DOHH2 (cell line): ENCODE data around the gene NTMT2.

ENCODE experiments used
- H3F3A ChIP-seq: fragments of 200-600 bp; sonication (generic), shearing (Covaris generic); 2 replicates; pipeline ENCODE4 v1.6.0; 2016; ENCODE audit warnings: antibody characterized with exemption, mild to moderate bottlenecking; ENCODE audit not compliant: control insufficient read depth, insufficient read depth
- H3K27ac ChIP-seq: fragments of 200-600 bp; sonication (generic); 2 replicates; pipeline ENCODE4 v1.5.1; 2014; ENCODE audit warnings: low read depth, mild to moderate bottlenecking, low read length, moderate library complexity
- H3K27me3 ChIP-seq: fragments of 200-600 bp; sonication (generic); 2 replicates; pipeline ENCODE4 v1.6.1; 2014; ENCODE audit warnings: mild to moderate bottlenecking, low read length, mixed read lengths; ENCODE audit not compliant: control insufficient read depth
- H3K36me3 ChIP-seq: fragments of 200-600 bp; sonication (generic); 2 replicates; pipeline ENCODE4 v1.6.1; 2014; ENCODE audit warnings: mild to moderate bottlenecking, low read length, moderate library complexity, mixed read lengths; ENCODE audit not compliant: control insufficient read depth
- H3K4me1 ChIP-seq: fragments of 200-600 bp; sonication (generic); 2 replicates; pipeline ENCODE4 v1.6.1; 2014; ENCODE audit warnings: mild to moderate bottlenecking, low read length, mixed read lengths; ENCODE audit not compliant: control insufficient read depth
- H3K4me2 ChIP-seq: fragments of 200-600 bp; sonication (generic); 2 replicates; pipeline ENCODE4 v1.6.0; 2014; ENCODE audit warnings: mild to moderate bottlenecking, low read length, moderate library complexity
- H3K4me3 ChIP-seq: fragments of 200-600 bp; sonication (generic); 2 replicates; pipeline ENCODE4 v1.5.1; 2014; ENCODE audit warnings: mild to moderate bottlenecking, low read length, mixed read lengths
- H3K79me2 ChIP-seq: fragments of 200-600 bp; sonication (generic); 2 replicates; pipeline ENCODE4 v1.6.1; 2014; ENCODE audit warnings: mild to moderate bottlenecking, low read length, mixed read lengths; ENCODE audit not compliant: control insufficient read depth
- H3K9me2 ChIP-seq: fragments of 200-600 bp; sonication (generic); replicated peaks from 2 replicates; pipeline ENCODE4 v1.6.1; 2014; ENCODE audit warnings: mild to moderate bottlenecking, low read length, mixed read lengths; ENCODE audit not compliant: control insufficient read depth
- H3K9me3 ChIP-seq: fragments of 200-600 bp; sonication (generic); 2 replicates; pipeline ENCODE4 v1.6.1; 2014; ENCODE audit warnings: antibody characterized with exemption, low read length, mixed read lengths; ENCODE audit not compliant: control insufficient read depth, insufficient read depth
- H4K20me1 ChIP-seq: fragments of 200-600 bp; sonication (generic); 2 replicates; pipeline ENCODE4 v1.6.0; 2014; ENCODE audit warnings: low read depth, mild to moderate bottlenecking, antibody characterized with exemption, low read length, moderate library complexity; ENCODE audit not compliant: control insufficient read depth, insufficient read depth
- EZH2phosphoT487 ChIP-seq: fragments of 200-600 bp; sonication (generic); IDR thresholded peaks from 2 replicates; pipeline ENCODE4 v1.6.1; 2017; ENCODE audit warnings: borderline replicate concordance, mild to moderate bottlenecking, antibody characterized with exemption, low read length, moderate library complexity, mixed read lengths
- TF ChIP-seq, protein P1 (sequence below): fragments of 200-600 bp; sonication (generic); IDR thresholded peaks from one replicate; pipeline ENCODE4 v1.5.1; 2014; ENCODE audit warnings: antibody characterized with exemption, mild to moderate bottlenecking, low read depth, low read length; ENCODE audit not compliant: poor library complexity, severe bottlenecking

Gene NTMT2

DNA sequence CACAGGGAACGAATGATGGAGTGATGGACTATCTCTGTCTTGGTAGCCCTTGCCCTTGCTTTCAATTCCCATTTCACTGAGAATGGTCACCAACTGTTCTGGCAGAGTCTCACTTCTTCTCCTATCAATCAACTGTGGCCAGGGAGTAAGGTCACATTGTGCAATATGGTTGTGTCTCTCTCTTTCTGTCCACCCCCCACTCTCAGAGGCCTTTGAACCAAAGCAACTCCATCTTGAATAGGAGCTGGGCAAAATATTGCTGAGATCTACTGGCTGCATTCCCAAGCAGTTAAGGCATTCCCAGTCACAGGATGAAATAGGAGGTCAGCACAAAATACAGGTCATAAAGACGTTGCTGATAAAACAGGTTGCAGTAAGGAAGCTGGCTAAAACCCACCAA lies 36.7 kb downstream of the NTMT2 start:
- Histone ChIP-seq H3K9me2 (no peaks in the 10 kb centered on the region), H3K27me3 (no peaks in the 10 kb centered on the region), H3K79me2 (no peaks in the 10 kb centered on the region), H3F3A (no peaks in the 10 kb centered on the region), H3K4me3 (no peak overlapping the region), H3K27ac (no peak overlapping the region), H3K9me3 (no peaks in the 10 kb centered on the region), H3K4me2 (no peak overlapping the region), H3K36me3 (no peaks in the 10 kb centered on the region), H3K4me1 (no peaks in the 10 kb centered on the region), H4K20me1 (no peaks in the 10 kb centered on the region)
- TF ChIP-seq EZH2phosphoT487: no peak
- TF ChIP-seq, protein P1, sequence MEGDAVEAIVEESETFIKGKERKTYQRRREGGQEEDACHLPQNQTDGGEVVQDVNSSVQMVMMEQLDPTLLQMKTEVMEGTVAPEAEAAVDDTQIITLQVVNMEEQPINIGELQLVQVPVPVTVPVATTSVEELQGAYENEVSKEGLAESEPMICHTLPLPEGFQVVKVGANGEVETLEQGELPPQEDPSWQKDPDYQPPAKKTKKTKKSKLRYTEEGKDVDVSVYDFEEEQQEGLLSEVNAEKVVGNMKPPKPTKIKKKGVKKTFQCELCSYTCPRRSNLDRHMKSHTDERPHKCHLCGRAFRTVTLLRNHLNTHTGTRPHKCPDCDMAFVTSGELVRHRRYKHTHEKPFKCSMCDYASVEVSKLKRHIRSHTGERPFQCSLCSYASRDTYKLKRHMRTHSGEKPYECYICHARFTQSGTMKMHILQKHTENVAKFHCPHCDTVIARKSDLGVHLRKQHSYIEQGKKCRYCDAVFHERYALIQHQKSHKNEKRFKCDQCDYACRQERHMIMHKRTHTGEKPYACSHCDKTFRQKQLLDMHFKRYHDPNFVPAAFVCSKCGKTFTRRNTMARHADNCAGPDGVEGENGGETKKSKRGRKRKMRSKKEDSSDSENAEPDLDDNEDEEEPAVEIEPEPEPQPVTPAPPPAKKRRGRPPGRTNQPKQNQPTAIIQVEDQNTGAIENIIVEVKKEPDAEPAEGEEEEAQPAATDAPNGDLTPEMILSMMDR: no peak

DNA sequence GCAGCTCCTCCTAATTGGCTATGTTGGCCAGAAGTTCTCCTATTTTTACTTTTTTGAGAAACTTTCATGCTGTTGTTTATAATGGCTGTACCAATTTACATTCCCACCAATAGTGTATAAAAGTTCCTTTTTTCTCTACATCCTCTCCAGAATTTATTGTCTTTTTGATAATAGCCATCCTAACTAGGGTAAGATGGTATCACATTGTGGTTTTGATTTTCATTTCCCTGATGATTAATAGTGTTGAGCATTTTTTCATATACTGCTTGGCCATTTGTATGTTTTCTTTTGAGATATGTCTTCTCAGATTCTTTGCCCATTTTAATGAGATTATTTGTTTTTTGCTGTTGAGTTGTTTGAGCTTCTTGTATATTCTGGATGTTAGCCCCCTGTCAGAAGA lies 46.8 kb downstream of the NTMT2 start:
- Histone ChIP-seq H3K9me2 (no peaks in the 10 kb centered on the region), H3K4me2 (no peak overlapping the region), H3K36me3 (no peaks in the 10 kb centered on the region), H3F3A (no peaks in the 10 kb centered on the region), H3K4me1 (no peaks in the 10 kb centered on the region), H3K4me3 (no peak overlapping the region), H3K9me3 (no peaks in the 10 kb centered on the region; the same call in 1 of the 2 replicates), H4K20me1 (no peaks in the 10 kb centered on the region), H3K27me3 (no peaks in the 10 kb centered on the region), H3K79me2 (no peaks in the 10 kb centered on the region), H3K27ac (no peak overlapping the region)
- TF ChIP-seq, protein P1: no peak
- no peak for TF ChIP-seq EZH2phosphoT487

DNA sequence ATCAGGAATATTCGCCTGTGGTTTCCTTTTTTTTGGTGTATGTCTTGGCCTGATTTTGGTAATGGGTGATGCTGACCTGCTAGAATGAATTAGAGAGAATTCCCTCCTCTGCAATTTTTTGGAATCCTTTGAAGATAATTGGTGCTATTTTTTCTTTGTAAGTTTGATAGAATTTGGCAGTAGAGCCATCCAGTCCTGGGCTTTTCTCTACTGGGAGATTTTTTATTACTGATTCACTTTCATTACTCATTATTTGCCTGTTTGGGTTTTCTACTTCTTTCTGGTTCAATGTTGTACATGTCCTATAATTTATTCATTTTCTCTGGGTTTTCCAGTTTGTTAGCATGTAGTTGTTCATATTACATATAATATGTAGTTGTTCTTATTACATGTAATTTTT lies 48.7 kb downstream of the NTMT2 start:
- Histone ChIP-seq H3K9me3 (no peaks in the 10 kb centered on the region; the same call in 1 of the 2 replicates), H3K9me2 (no peaks in the 10 kb centered on the region), H3K36me3 (no peaks in the 10 kb centered on the region)

More for the DNA sequence above, 48.7 kb downstream of the NTMT2 start:
- Histone ChIP-seq H3F3A (no peaks in the 10 kb centered on the region), H3K27ac (no peak overlapping the region), H3K4me1 (no peaks in the 10 kb centered on the region), H3K4me2 (no peak overlapping the region), H4K20me1 (no peaks in the 10 kb centered on the region), H3K79me2 (no peaks in the 10 kb centered on the region), H3K4me3 (no peak overlapping the region), H3K27me3 (no peaks in the 10 kb centered on the region)
- TF ChIP-seq EZH2phosphoT487: no peak
- TF ChIP-seq, protein P1: no peak
